NCI-H2081 (cell line): ENCODE data around the gene CD300E.
"Not testable (repeated sequence)": the region's sequence is repeated elsewhere in the genome, so short reads cannot be mapped to it uniquely, and the experiment has no call there.

Experiments
- DNase-seq, 2 experiments: peaks; one replicate each; lab custom pipeline; 2025; lab: John Stamatoyannopoulos, UW

Gene CD300E

DNA sequence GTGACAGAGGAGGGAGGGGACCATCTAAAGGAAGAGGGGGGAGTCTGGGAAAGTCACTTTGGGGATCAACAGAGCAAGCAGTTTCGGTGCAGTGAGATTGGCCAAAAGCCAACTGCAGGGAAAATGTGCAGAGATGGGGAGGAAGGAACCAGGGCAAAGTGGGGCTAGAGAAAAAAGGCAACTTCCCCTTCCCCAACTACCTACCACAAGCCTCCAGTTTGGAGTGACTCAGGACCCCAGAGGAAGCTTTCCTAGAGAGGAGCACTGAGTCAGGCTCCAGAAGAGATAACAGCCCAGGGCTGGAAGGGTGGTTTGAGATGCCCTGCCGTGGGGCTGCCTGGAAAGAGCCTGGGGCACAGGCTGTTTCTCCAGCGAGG lies 24.5 kb downstream of the CD300E start:
- DNase-seq: no peak

DNA sequence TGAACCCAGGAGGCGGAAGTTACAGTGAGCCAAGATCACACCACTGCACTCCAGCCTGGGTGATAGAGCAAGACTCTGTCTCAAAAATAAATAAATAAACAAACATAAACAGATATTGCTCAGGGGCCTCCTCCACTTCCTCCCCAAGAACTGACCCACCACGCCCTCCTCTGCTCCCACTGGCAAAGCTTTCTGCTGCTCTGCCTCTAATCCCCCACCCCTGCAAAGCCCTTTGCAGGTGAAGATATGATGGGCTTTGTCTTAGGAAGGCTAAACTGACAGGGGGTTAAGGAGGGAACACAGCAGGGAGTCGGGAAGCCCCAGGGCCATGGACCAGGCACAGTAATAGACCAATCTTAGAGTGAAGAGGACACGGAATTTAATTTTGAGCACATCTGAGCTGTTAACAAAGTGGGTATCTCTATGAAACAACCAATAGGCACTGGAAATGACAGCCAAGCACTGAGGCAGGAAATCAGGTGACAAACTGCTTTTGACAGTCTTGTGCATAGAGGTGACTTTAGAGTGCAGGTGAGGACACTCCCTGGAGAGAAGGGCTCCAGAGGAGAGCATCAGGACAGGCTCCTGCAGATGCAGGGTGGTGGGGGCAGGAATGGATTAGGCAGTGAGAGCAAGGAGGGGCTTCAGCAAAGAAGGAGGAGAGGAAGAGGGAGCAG lies 25.1 kb downstream of the CD300E start:
- DNase-seq: no peak

DNA sequence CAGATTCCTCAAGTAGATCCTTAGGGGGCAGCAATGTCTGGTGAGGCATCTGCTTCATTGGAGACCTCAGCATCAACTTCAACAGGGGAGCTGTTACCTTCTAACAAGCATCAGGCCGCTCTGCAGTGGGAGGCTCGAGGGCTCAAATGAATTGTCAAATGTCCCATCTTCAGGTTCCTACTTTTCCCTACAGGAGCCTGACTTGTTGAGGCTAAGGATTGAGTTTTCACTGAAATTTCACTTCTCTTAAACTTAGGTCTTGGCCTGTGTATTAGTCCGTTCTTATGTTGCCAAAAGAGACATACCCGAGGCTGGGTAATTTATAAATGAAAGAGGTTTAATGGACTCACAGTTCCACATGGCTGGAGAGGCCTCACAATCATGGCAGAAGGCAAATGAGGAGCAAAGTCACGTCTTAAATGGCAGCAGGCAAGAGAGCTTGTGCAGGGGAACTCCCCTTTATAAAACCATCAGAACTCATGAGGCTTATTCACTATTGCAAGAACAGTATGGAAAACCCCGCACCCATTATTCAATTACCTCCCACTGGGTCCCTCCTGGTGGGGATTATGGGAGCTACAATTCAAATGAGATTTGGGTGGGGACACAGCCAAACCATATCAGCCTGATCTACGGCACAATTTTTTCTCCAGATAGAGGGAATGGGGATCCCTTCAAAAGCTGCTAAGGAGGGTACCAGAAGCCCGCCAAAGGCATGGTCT lies 26.3 kb downstream of the CD300E start:
- no peak for DNase-seq

DNA sequence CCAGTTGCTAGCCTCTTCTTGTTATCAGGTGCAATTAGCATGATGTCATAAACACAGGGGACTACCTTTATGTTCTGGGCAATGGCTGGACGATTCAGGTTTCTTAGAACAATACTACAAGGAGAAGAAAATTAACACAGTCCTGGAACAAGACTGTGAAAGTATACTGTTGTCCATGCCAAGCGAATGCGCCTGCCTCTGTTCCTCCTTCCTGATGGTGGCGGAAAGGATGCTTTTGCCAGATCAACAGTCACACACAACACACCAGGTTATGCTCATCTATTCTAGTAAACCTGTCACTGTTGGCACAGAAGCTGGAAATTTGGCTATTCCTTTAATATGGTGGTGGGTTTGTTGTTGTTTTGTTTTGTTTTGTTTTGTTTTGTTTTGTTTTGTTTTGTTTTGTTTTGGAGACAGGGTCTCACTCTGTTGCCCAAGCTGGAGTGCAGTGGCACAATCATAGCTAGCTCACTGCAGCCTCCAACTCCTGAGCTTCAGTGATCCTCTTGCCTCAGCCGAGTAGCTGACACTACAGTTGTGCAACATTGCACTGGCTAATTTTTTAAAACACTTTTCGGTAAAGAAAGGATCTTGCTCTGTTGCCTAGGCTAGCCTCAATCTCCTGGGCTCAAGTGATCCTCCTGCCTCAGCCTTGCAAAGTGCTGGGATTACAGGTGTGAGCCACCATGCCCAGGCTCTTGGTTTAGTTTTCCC lies 28.3 kb downstream of the CD300E start:
- DNase-seq: no peak

DNA sequence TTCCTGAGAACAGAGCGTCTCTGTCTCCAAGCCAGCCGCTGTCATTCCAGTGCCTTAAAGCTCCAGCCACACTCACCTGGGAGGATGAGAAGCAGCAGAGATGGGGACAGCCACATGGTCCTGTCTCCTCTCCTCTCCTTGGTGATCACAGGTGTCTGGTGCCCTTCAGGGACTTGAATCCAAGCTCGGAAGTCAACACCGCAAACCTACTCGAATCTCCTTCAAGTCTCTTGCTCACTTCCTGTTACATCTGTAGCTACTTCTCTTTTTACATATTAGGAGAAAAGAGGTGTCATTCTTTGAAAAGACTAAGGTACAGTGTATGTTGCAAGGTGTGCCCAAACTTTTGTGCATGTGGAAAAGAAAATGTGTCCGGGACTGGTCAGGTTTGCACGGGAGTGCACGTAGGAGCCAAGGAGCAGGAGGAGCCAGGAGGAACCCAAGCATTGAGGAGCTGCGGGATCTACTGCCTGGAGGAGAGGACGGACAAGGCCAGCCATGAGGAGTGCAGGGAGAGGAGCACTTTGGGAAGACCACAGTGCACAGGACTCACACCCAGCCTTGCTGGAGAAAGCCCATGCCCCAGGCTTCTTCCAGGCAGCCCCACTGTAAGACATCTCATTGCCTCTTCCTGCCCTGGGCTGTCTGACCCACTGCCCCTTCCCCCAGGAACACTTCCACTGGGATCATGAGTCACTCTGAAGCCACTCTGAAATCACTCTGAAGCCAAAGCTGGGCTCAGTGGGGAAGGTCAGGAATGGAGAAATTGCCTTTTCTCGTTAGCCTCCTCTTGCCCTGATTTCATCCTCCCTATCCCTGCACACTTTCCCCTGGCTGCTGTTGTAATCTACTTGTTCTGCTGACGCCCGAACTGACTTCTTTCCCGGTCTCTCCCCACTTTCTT lies 31.2 kb downstream of the CD300E start, which contains the start of gene CD300LD:
Gene CD300LD, minus strand, starts transcription at position 197 of the 904 bp plus-strand sequence. Its CDS starts 81 bp downstream, at position 116.
- no peak for DNase-seq

DNA sequence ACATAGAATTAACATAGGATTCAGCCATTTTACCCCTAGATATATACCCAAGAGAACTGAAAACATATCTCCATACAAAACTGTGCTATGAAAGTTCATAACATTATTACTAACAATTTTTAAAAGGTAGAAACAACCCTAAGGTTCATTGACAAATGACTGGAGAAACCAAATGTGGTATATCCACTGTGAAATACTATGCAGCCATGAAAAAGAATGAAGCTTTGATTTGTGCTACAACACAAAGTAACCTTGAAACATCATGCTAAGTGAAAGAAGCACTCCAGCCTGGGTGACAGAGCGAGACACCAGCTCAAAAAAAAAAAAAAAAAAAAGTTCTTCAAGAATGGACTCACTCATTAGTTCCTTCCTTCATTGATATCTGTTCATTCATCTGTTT lies 32.0 kb downstream of the CD300E start:
- DNase-seq: no peak

DNA sequence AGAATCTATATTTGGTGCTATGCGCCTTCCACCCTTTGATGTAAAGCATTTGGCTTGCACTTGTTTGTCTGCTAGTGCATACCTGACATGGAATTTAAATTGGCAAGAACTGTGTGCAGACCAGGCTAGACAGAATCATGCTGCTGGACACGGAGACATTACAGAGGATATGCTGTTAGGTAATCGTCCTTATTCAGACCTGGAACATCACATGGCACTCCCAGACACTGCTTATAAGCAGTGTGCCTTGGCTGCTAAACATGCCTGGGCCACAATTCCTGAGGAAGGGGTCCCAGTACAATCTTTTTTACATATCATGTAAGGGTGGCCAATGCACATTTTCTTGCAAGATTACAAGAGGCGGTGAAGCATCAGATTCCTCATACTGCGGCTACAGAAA lies 37.8 kb downstream of the CD300E start:
- DNase-seq: no peak

DNA sequence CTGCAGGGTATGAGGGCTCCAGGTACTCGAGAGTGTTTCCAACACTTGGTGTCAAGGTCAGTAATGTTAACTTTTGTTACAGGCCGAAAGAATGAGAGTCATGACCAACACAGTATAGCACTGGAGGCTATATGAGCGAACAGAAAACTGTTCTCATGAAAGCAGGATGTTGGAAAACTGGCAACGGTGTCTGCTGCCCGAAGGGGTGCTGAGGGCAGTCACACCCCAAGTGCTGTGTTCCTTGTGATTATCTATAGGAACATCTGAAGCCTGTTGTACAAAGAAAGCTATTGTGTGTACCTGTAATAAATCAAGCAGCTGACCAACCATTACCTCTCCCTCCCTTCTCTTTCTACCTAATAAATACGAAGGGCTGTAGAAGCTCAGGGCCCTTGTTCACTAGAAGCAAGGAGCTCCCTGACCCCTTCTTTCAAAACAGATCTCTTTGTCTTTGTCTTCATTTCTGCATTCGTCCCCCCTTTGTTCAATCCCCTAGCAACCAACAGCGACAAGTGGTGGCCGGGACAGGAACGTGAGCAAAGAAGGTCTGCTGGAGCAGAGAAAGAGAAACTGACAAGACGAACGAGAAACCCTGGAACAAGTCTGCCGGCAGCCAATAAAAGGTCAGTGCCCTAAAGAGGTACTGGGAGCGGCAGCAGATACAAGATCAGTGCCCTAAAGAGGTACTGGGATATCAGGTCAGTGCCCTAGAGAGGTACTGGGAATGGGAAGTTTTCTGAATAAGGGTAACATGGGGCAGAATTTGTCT lies 39.1 kb downstream of the CD300E start:
- no peak for DNase-seq

DNA sequence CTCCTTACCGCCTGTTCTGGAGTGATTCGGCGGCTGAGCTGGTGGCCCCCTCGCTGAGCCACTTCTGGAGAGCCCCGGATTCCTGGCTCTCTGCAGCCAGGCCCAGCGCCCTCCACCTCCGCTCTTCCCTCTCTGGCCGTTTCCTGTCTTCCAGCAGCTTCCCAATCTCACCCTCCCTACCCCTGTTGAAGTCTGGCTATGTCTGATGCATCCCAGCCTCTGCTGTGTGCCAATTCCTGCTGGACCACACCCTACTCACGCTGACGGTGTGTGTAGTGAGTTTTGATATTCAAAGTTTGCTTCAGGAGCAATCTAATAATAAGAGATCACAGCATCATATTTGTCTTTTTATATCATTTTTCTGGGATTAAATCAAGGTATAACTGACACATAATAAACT lies 40.9 kb downstream of the CD300E start:
- DNase-seq: no peak

DNA sequence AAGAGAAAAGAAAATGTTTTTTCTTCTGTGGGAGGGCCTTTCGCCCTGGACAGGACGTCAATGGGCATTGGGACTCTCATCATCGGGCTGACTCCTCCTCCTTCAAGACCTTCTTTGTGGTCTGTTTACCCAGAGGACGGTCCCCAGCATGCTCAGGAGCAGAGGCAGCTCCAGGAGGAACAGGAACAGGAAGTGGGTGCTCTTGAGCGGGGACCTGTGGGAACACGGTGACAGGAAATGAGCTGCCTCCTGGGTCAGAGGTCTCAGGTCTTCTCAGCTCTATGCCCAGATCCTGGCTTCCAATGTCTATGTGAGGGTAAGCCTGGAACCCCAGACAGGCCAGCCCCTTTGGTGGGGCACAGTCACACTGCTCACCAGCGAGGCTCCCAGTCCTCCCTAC lies 43.6 kb downstream of the CD300E start:
- DNase-seq: no peak

DNA sequence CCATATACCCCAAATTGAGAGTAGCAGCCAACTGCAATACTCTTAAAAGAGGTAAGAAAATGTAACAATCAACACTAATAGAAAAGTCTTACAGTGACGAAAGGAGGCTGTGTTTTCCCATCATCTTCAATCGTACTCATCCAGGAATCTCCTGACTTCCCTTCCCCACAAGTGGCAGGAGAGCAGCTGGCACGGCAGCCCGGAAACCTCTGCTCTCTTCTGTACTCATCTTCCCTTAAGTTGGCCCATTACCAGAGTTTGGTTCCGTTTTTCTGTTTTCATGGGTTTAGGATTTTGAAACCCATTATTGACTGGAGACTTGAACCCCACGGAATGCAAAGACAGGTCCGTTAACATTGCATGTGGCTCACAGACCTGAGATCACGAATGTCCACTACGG lies 44.6 kb downstream of the CD300E start:
- no peak for DNase-seq

DNA sequence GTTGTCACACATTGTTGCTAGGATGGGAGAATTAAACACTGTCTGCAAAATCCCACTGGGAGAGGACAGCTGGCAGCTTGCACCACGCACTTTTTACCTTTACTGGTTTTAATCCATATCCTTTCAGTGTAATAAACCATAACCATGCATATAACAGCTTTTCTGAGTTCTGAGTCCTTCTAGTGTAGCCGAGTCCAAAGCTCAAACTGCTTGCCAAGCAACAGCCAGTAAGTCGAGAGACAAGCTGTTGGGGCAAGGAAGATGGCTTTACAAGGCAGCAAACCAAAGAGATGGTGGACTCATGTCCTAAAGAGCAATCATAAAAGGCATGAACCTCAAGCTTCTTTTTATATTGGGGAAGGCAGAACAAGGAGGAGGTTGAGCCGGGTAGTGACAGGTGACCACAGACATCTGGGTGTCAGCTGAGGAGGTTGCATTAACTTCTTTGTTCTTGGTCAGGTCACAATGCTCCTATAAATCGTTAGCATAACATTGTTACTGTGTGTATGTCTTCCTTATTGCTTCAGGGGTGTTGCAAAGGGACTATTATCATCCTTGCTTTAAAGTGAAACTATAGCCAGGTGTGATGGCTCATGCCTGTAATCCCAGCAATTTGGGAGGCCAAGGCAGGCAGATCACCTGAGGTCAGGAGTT lies 48.9 kb downstream of the CD300E start:
- no peak for DNase-seq

DNA sequence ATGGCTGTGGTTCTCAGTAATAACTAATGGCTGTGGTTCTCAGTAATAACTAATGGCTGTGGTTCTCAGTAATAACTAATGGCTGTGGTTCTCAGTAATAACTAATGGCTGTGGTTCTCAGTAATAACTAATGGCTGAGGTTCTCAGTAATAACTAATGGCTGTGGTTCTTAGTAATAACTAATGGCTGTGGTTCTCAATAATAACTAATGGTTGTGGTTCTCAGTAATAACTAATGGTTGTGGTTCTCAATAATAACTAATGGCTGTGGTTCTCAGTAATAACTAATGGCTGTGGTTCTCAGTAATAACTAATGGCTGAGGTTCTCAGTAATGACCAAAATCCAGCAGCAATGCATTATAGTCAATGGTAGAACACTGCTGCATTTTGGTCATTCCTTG lies 49.9 kb downstream of the CD300E start:
- not testable (repeated sequence) for DNase-seq

DNA sequence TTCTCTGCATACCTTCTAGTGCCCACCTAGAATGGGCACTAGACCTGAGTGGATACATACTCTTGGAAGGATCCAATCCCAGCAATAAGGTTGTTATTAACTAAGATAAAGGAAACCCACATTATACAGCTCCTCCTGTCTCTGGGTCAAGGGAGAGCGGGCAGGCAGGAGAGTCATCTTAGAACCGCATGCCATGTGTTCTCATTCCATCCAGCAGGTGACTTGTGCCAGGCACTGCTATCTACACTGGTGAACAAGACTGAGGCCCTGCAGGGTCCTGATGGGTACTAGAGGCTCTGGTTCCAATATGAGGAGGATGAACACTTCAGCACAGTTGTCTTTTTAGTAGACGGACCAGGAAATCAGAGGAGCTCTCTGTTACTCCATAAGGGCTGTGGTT lies 50.4 kb downstream of the CD300E start:
- DNase-seq: no peak

DNA sequence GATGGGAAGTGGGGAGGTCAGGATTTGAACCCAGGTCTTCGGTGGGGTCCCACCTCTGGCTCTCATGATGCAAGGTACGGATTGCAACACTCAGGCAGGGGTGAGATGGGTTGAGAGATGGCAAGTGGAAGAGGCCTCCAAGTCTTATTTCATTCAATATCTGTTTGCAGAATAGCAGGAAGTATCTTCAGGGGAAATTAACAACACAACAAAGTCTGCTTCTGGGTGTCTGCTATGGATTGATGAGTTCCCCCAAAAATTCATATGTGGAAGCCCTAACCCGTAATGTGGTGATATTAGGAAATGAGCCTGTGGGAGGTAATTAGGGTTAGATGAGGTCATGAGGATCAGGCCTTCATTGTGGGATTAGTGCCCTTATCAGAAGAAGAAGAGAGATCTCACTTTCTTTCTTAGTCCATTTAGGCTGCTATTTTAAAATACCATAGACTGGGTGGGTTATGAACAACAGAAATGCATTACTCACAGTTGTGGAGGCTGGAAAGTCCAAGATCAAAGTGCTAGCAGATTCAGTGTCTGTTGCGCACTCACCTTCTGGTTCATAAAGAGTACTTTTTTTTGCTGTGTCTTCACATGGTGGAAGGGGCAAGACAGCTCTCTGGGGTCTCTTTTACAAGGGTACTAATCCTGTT lies 51.8 kb downstream of the CD300E start:
- no peak for DNase-seq

DNA sequence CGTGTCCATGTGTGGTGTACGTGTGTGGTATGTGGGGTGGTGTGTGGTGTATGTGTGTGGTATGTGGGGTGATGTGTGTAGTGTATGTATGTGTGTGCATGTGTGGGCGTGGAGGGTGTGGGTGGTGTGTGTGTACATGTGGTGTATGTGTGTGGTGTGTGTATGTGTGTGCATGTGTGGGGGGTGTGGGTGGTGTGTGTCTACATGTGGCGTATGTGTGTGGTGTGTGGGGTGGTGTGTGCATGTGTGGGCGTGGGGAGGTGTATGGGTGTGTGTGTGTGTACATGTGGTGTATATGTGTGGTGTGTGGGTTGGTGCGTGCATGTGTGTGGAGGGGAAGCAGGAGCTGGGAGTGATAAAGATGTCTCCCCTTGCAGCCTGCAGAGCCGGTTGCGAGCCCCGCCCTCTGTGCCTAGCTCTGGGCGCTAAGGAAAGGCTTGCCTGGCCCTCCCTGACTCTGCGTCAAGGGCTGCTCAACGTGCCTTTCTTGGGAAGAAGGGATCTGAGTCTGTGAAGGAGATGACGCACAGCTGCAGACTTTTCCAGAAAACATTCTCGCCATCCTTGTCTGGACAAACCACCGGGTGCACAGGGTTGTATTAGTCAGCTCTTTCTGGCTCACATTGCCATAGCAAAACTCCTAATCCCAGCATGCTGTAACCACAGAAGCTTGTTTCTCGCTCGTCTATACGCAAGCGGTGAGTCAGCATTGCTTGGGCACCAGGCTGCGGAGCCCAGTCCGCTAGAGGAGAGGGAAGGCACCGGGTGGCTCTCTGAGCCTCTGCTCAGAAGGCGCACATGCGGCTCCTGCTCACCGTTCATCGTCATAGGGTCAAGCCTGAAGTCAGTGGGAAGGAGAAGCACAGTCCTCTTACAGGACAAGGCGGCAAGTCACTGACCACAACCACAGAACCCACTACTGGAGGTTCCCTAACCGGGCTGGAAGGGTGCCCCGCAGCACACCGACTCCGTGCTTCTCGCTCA lies 54.2 kb downstream of the CD300E start:
- no peak for DNase-seq

DNA sequence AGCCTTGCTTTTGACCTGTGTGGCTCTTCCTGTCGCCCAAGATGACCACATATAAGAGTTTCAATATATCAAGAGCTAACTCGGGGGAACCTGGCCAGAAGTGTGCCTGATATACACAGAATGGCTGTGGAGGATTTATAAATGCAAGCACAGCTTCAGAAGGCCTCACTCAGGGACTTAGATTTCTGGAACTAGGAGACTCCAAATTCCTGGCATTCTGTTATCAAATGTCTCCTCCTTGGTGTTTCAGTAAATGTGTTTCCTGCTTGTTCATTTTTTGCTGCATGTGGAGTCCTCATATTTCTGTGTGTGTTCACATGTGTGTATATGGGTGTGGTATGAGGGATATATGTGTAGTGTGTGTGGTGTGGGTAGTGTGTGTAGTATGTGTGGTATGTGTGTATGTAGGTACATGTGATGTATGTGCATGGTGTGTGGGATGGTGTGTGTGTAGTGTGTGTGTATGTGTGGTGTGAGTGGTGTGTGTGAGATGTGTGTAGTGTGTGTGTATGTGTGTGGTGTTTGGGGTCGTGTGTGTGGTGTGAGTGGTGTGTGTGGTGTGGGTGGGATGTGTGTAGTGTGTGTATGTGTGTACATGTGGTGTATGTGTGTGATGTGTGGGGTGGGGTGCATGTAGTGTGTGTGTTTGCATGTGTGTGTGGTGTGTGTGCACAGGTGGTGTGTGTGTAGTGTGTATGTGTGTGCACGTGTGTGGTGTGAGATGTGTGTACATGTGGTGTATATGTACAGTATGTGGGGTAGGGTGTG lies 55.2 kb downstream of the CD300E start:
- DNase-seq: no peak

DNA sequence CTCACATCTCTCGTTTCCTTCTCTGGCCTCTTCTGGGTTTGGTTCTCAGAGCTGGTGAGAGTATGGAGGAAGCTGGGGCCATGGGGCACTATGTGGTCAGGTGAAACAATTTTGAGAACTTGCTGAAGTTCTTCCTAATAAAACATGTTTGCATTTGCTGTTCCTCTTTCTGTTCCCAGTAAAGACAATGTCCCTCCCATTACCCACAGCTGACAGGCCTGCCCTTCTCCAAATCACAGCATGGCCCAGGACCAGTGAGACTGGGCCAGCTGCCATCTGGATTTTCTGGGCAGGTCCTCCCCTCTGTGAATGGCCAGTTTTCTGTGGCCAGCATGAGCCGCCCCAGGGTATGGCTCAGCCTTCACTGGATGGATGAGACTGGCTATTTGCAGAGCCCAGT lies 56.1 kb downstream of the CD300E start, which contains the start of gene CD300H:
Gene CD300H, minus strand, starts transcription at position 113 of the 400 bp plus-strand sequence.
- DNase-seq: no peak
